HL-60 (cell line): ENCODE data around the gene AK1.
"Not testable (repeated sequence)": the region's sequence is repeated elsewhere in the genome, so short reads cannot be mapped to it uniquely, and the experiment has no call there.

Experiments used
- DNase-seq, 2 experiments: peaks; one replicate each; pipeline ENCODE4 v3.0.0-alpha.2; 2010 to 2020; ENCODE audit warnings: low read depth in 1 of 2, low spot score in 1 of 2
- H3K27ac ChIP-seq: fragments of 250-450 bp; sonication (Bioruptor Pico); replicated peaks from 2 replicates; pipeline ENCODE4 v1.5.1; 2020; ENCODE audit warnings: mild to moderate bottlenecking, moderate library complexity
- H3K27me3 ChIP-seq: fragments of 250-450 bp; sonication (Bioruptor Pico); 2 replicates; pipeline ENCODE4 v1.5.1; 2021; ENCODE audit warnings: mild to moderate bottlenecking, moderate library complexity; ENCODE audit not compliant: insufficient read depth, poor library complexity, severe bottlenecking
- H3K4me3 ChIP-seq: replicated peaks from 2 replicates; pipeline ENCODE4 v1.5.1; 2011; ENCODE audit warnings: mild to moderate bottlenecking, control low read depth, low read length; ENCODE audit not compliant: insufficient read depth
- CTCF ChIP-seq: IDR thresholded peaks from one replicate; pipeline ENCODE4 v1.5.1; 2011; ENCODE audit warnings: low read length, control low read depth, inconsistent platforms; ENCODE audit not compliant: insufficient read depth
- GABPA ChIP-seq: IDR thresholded peaks from 2 replicates; pipeline ENCODE4 v1.6.1; 2012; ENCODE audit warnings: low read depth
- POLR2AphosphoS5 ChIP-seq: IDR thresholded peaks from 2 replicates; pipeline ENCODE4 v1.6.1; 2012; ENCODE audit warnings: low read depth
- REST ChIP-seq: IDR thresholded peaks from 2 replicates; pipeline ENCODE4 v1.6.1; 2012; ENCODE audit warnings: low read depth; ENCODE audit not compliant: insufficient replicate concordance
- SPI1 ChIP-seq: IDR thresholded peaks from 2 replicates; pipeline ENCODE4 v1.6.1; 2012; ENCODE audit warnings: low read depth, mild to moderate bottlenecking, borderline replicate concordance

AK1 gene

GRCh38 chr9:127871531-127871930 is 5.9 kb downstream of the AK1 start:
- H3K27ac ChIP-seq = no peak overlapping the region
- H3K27me3 ChIP-seq = no peaks in the 10 kb centered on the region
- no peak for DNase-seq
- TF ChIP-seq REST (no peak), SPI1 (no peak), POLR2AphosphoS5 (no peak), GABPA (no peak), CTCF (no peak)
- no peak overlapping the region for H3K4me3 ChIP-seq

GRCh38 chr9:127870887-127871286 is 6.6 kb downstream of the AK1 start:
- Histone ChIP-seq H3K27me3 (no peaks in the 10 kb centered on the region), H3K27ac (no peak overlapping the region), H3K4me3 (no peak overlapping the region)
- DNase-seq = no peak
- TF ChIP-seq REST (no peak), SPI1 (no peak), GABPA (no peak), POLR2AphosphoS5 (no peak), CTCF (no peak)

- DNase-seq, H3K4me3 ChIP-seq, H3K27me3 ChIP-seq, H3K27ac ChIP-seq: not testable (repeated sequence)
Observed at GRCh38 chr9:127870153-127870491, 7.4 kb downstream of the AK1 start.

GRCh38 chr9:127869310-127870152 is 7.9 kb downstream of the AK1 start:
- TF ChIP-seq REST = no peak
- peak; percentile 81 for TF ChIP-seq CTCF
- no peak for TF ChIP-seq SPI1
- TF ChIP-seq GABPA = no peak
- no peak for TF ChIP-seq POLR2AphosphoS5
- Histone ChIP-seq H3K4me3 (no peak overlapping the region), H3K27ac (no peak overlapping the region), H3K27me3 (no peaks in the 10 kb centered on the region)
- peak; percentile 65 to 89 for DNase-seq
